ENCODE results near the gene SEPTIN5. TPM values are rescaled to one million over a fixed set of nuclear protein-coding genes. Genes with fewer than 3 reads are reported as not detected.

Gene SEPTIN5
- polyA plus RNA-seq, 2 of the 4 experiments (the other 2 are of a cell fraction): 4.6 to 12.6 TPM

- TF ChIP-seq JUNB (IDR thresholded peaks at IDR 0.05): no peak
- TF ChIP-seq TFCP2L1 (CRISPR knock-in tag; IDR thresholded peaks at IDR 0.05): no peak
- TF ChIP-seq ESRRA (IDR thresholded peaks at IDR 0.05; ENCODE audit: borderline replicate concordance, low read length): no peak
- no peak for TF ChIP-seq FOXS1 (CRISPR knock-in tag; IDR thresholded peaks at IDR 0.05)
- no peak for TF ChIP-seq KDM5A (IDR thresholded peaks at IDR 0.05)
- no peak for TF ChIP-seq JUN (IDR thresholded peaks at IDR 0.05)
- no peak for TF ChIP-seq CBX2 (IDR thresholded peaks at IDR 0.05; ENCODE audit: borderline replicate concordance, low read depth)
- TF ChIP-seq, protein P1, sequence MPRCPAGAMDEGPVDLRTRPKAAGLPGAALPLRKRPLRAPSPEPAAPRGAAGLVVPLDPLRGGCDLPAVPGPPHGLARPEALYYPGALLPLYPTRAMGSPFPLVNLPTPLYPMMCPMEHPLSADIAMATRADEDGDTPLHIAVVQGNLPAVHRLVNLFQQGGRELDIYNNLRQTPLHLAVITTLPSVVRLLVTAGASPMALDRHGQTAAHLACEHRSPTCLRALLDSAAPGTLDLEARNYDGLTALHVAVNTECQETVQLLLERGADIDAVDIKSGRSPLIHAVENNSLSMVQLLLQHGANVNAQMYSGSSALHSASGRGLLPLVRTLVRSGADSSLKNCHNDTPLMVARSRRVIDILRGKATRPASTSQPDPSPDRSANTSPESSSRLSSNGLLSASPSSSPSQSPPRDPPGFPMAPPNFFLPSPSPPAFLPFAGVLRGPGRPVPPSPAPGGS (IDR thresholded peaks at IDR 0.05): no peak
- TF ChIP-seq PHF8 (IDR thresholded peaks at IDR 0.05; ENCODE audit: borderline replicate concordance, low read depth): no peak
- no peak for TF ChIP-seq FOSB (CRISPR knock-in tag; IDR thresholded peaks at IDR 0.05)
- TF ChIP-seq EP300 (IDR thresholded peaks at IDR 0.05): no peak
- TF ChIP-seq HOXB13 (CRISPR knock-in tag; IDR thresholded peaks at IDR 0.05; ENCODE audit: low read depth): no peak
- no peak for TF ChIP-seq RARB (CRISPR knock-in tag; IDR thresholded peaks at IDR 0.05)
- TF ChIP-seq EHMT2 (IDR thresholded peaks at IDR 0.05; ENCODE audit: low read depth): no peak
- TF ChIP-seq, protein P2, sequence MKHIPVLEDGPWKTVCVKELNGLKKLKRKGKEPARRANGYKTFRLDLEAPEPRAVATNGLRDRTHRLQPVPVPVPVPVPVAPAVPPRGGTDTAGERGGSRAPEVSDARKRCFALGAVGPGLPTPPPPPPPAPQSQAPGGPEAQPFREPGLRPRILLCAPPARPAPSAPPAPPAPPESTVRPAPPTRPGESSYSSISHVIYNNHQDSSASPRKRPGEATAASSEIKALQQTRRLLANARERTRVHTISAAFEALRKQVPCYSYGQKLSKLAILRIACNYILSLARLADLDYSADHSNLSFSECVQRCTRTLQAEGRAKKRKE (CRISPR knock-in tag; IDR thresholded peaks at IDR 0.05; ENCODE audit: low read depth): no peak
- TF ChIP-seq ZNF302 (CRISPR knock-in tag; IDR thresholded peaks at IDR 0.05): no peak
- no peak for TF ChIP-seq ZFP36 (IDR thresholded peaks at IDR 0.05; ENCODE audit: borderline replicate concordance, partially characterized antibody)
- no peak for TF ChIP-seq CBX8 (IDR thresholded peaks at IDR 0.05)
- no peak for TF ChIP-seq HDAC2 (IDR thresholded peaks at IDR 0.05)
- ATAC-seq: no peak
- Histone ChIP-seq H3K4me3 (no peak overlapping the region), H3K4me2 (no peak overlapping the region), H3K9me3 (no peaks in the 10 kb centered on the region), H3K27ac (no peak overlapping the region), H3K4me1 (0 out of 3 replicates have a peak, but pooled peaks cover 5% of the 10 kb centered on the region)
- no peak for FAIRE-seq
- 100% methylated on average over 12 of the region's 60 CpGs for WGBS (ENCODE audit: missing lambda C conversion rate)
- ChIA-PET CTCF (interaction anchor here (1.5 to 2.1 kb wide), 2 partner anchors 8 to 20 kb away, joined by 7 to 8 read pairs; no protein-coding TSS in a partner anchor), POLR2A (no interaction called here)
- no peak for DNase-seq (ENCODE audit: low read depth in 1 of 2, low spot score in 1 of 2)
These were observed 8.1 kb downstream of the SEPTIN5 start for GRCh38 chr22:19722178-19722981.

- DNase-seq (ENCODE audit: low read depth in 1 of 2, low spot score in 1 of 2) (no peak), FAIRE-seq (no peak), ATAC-seq (no peak)
- TF ChIP-seq MAFK (IDR thresholded peaks at IDR 0.05; ENCODE audit: partially characterized antibody): no peak
- TF ChIP-seq, protein P3, sequence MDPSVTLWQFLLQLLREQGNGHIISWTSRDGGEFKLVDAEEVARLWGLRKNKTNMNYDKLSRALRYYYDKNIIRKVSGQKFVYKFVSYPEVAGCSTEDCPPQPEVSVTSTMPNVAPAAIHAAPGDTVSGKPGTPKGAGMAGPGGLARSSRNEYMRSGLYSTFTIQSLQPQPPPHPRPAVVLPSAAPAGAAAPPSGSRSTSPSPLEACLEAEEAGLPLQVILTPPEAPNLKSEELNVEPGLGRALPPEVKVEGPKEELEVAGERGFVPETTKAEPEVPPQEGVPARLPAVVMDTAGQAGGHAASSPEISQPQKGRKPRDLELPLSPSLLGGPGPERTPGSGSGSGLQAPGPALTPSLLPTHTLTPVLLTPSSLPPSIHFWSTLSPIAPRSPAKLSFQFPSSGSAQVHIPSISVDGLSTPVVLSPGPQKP (IDR thresholded peaks at IDR 0.05; ENCODE audit: low read depth, low read length): no peak
- TF ChIP-seq TFCP2L1 (CRISPR knock-in tag; IDR thresholded peaks at IDR 0.05): no peak
- TF ChIP-seq EP300 (IDR thresholded peaks at IDR 0.05): no peak
- TF ChIP-seq, protein P4, sequence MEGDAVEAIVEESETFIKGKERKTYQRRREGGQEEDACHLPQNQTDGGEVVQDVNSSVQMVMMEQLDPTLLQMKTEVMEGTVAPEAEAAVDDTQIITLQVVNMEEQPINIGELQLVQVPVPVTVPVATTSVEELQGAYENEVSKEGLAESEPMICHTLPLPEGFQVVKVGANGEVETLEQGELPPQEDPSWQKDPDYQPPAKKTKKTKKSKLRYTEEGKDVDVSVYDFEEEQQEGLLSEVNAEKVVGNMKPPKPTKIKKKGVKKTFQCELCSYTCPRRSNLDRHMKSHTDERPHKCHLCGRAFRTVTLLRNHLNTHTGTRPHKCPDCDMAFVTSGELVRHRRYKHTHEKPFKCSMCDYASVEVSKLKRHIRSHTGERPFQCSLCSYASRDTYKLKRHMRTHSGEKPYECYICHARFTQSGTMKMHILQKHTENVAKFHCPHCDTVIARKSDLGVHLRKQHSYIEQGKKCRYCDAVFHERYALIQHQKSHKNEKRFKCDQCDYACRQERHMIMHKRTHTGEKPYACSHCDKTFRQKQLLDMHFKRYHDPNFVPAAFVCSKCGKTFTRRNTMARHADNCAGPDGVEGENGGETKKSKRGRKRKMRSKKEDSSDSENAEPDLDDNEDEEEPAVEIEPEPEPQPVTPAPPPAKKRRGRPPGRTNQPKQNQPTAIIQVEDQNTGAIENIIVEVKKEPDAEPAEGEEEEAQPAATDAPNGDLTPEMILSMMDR (IDR thresholded peaks at IDR 0.05): no peak
- TF ChIP-seq ZC3H11A (IDR thresholded peaks at IDR 0.05): no peak
- TF ChIP-seq POLR2A (IDR thresholded peaks at IDR 0.05; ENCODE audit: low read length): no peak
- no peak for TF ChIP-seq GATA3 (IDR thresholded peaks at IDR 0.05; ENCODE audit: borderline replicate concordance)
- TF ChIP-seq, protein P5, sequence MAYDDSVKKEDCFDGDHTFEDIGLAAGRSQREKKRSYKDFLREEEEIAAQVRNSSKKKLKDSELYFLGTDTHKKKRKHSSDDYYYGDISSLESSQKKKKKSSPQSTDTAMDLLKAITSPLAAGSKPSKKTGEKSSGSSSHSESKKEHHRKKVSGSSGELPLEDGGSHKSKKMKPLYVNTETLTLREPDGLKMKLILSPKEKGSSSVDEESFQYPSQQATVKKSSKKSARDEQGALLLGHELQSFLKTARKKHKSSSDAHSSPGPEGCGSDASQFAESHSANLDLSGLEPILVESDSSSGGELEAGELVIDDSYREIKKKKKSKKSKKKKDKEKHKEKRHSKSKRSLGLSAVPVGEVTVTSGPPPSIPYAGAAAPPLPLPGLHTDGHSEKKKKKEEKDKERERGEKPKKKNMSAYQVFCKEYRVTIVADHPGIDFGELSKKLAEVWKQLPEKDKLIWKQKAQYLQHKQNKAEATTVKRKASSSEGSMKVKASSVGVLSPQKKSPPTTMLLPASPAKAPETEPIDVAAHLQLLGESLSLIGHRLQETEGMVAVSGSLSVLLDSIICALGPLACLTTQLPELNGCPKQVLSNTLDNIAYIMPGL (CRISPR knock-in tag; IDR thresholded peaks at IDR 0.05; ENCODE audit: borderline replicate concordance): no peak
- TF ChIP-seq, protein P6, sequence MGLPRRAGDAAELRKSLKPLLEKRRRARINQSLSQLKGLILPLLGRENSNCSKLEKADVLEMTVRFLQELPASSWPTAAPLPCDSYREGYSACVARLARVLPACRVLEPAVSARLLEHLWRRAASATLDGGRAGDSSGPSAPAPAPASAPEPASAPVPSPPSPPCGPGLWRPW (IDR thresholded peaks at IDR 0.05): no peak
- no peak for TF ChIP-seq RAD21 (conservative IDR thresholded peaks at IDR 0.05 in 1 of 2, IDR thresholded peaks at IDR 0.05 in 1 of 2)
- WGBS (ENCODE audit: missing lambda C conversion rate): 95% methylated on average over 4 of the region's 15 CpGs
- Histone ChIP-seq H3K9me3 (no peaks in the 10 kb centered on the region), H3K4me3 (no peak overlapping the region), H3K4me2 (no peak overlapping the region), H3K4me1 (0 out of 3 replicates have a peak, but pooled peaks cover 5% of the 10 kb centered on the region), H3K27ac (no peak overlapping the region)
- CTCF ChIA-PET: interaction anchor here (1.5 to 2.1 kb wide), 2 partner anchors 8 to 19 kb away, joined by 7 to 8 read pairs; no protein-coding TSS in a partner anchor
- POLR2A ChIA-PET: no interaction called here
These were observed 8.6 kb downstream of the SEPTIN5 start for GRCh38 chr22:19722982-19723231.

All from A549 (cell line).